Subcutaneous adipose tissue (tissue), 4 donors: ENCODE results near the gene AXL. TPM values are rescaled to one million over a fixed set of nuclear protein-coding genes. Genes with fewer than 3 reads are reported as not detected.

ENCODE experiments used
- total RNA-seq, 4 donors: library from RNA; depleted of rRNA; stranded (reverse); fragments of >200 nt; gene quantifications; one replicate each; pipeline ENCODE4 v1.1.0, GENCODE V29; 2016
- TF ChIP-seq, protein P1 (sequence below): fragments of 450-650 bp; IDR thresholded peaks from one replicate; pipeline ENCODE4 v1.5.1; 2016; ENCODE audit warnings: low read depth, mild to moderate bottlenecking, control low read depth, antibody characterized with exemption, moderate library complexity

The AXL gene
- total RNA-seq, 4 donors from 2014 or later, result 72.6 to 118 (median 80.0) TPM

DNA sequence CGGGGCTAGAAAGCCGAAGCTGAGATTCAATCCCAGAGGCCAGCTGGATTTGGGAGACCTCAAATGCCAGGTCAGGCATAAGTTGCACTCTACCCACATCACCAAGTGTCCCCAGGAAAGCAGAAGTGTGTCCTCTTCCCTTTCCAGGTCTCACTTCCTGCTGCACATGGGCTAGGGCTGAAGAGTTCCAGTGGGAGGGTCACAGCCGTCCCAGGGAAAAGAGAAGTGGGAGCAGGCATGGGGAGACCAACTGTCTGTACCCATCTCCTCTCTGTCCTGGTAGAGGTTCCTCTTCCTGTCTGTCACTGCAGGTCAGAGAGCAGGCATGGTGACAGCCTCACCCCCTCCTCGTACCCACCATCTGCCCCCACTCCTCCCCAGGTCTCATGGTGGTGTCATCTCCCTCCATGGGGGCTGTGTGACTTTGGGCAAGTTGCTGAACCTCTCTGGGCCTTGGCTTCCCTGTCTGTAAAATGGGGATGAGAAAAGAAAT lies 14.8 kb downstream of the AXL start:
- TF ChIP-seq, protein P1, sequence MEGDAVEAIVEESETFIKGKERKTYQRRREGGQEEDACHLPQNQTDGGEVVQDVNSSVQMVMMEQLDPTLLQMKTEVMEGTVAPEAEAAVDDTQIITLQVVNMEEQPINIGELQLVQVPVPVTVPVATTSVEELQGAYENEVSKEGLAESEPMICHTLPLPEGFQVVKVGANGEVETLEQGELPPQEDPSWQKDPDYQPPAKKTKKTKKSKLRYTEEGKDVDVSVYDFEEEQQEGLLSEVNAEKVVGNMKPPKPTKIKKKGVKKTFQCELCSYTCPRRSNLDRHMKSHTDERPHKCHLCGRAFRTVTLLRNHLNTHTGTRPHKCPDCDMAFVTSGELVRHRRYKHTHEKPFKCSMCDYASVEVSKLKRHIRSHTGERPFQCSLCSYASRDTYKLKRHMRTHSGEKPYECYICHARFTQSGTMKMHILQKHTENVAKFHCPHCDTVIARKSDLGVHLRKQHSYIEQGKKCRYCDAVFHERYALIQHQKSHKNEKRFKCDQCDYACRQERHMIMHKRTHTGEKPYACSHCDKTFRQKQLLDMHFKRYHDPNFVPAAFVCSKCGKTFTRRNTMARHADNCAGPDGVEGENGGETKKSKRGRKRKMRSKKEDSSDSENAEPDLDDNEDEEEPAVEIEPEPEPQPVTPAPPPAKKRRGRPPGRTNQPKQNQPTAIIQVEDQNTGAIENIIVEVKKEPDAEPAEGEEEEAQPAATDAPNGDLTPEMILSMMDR, result no peak

GRCh38 chr19:41234512-41235168 lies 15.6 kb downstream of the AXL start:
- TF ChIP-seq, protein P1, result no peak

DNA sequence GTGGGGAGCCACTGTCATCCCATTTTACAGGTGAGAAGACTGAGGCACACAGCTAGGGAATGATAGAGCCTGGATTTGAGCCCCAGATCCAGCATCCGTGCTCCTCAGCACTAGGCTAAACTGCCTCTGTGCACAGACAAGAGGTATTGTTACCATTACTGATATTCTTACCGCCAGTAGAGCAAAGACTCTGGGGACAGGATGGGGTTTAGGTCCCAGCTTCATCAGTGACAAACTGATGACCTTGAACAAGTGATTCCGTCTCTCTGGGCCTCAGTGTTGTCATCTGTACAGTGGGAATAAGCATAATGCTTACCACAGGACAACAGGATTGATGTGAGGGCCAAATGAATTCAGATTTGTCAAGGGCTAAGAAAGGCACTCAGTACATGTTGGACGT lies 16.5 kb downstream of the AXL start:
- TF ChIP-seq, protein P1, result no peak

DNA sequence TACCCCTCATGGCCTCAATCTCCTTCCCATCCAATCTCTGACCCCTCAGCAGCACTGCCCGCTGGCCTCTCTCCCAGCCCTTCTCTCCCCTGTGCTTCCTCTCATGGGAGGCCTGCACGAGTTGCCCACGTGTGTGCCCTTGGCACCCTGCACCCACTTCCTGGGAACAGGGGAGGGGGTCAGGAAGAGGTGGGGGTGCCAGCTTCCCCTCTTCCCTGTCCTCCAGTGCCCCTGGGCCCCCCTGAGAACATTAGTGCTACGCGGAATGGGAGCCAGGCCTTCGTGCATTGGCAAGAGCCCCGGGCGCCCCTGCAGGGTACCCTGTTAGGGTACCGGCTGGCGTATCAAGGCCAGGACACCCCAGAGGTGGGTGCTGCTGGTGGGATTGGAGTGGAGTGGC lies 19.2 kb downstream of the AXL start:
- TF ChIP-seq, protein P1, result no peak

DNA sequence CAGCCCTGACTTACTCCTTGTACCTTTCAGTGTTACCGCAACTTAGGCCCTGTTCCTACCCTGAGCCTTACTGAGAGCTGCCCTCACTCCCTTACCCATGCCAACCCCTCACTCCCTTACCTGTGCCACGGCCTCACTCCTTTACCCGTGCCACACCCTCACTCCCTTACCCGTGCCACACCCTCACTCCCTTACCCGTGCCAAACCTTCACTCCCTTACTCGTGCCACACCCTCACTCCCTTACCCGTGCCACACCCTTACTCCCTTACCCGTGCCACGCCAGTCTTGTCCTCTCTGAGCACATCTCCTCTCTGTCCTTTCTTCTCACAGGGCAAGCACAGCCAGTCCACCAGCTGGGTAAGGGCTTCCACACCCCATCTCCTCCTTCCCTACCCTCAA lies 20.3 kb downstream of the AXL start:
- TF ChIP-seq, protein P1, result no peak

DNA sequence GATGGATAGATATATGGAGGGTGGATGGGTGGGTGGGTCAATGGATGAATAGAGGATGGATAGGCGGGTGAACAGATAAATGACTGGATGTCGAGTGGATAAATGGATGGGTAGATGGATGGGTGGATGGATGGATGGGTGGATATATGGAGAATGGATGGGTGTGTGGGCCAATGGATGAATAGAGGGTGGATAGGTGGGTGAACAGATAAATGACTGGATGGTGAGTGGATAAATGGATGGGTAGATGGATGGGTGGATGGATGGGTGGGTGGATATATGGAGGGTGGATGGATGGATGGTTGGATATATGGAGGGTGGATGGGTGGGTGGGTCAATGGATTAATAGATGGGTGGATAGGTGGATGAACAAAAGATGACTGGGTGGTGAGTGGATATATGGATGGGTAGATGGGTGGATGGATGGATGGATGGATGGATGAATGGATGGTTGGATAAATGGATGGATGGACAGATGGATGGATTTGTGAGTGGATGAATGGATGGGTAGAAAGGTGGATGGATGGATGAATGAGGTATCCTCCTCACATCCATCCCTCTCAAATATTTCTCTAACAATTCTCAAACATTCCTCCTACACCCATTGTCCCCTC lies 21.0 kb downstream of the AXL start:
- TF ChIP-seq, protein P1, result no peak

DNA sequence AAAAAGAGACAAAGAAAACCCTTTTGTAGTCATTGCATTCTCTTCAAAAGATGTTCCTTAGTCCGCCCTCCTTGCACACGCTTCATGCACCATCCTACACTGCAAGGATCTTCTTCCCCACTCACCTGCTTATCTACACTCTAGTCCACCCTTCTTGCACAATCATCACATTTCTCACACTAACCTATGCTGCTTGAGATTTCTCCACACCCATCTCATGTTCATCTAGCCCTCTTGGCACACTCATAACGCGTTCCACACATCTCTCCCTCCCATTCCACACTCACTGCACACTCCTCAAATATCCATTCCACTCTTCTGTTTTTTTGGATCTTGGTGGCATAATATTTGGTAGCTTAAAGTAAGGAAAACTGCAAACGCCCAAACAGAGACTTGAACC lies 22.8 kb downstream of the AXL start:
- TF ChIP-seq, protein P1, result no peak
